GM12865 (cell line): ENCODE results near the gene OXA1L.
"Not testable (repeated sequence)": the region's sequence is repeated elsewhere in the genome, so short reads cannot be mapped to it uniquely, and the experiment has no call there.

Experiments used
- DNase-seq: peaks from one replicate; pipeline ENCODE4 v3.0.0; 2010; ENCODE audit warnings: low read depth
- H3K4me3 ChIP-seq: 2 replicates; pipeline ENCODE4 v1.5.1; 2011; ENCODE audit warnings: mild to moderate bottlenecking, low read depth, low read length, control low read depth
- TF ChIP-seq, protein P1 (sequence below): IDR thresholded peaks from 2 replicates; pipeline ENCODE4 v1.5.1; 2011; ENCODE audit warnings: low read length, control low read depth, low read depth, inconsistent platforms; ENCODE audit not compliant: insufficient read depth; ENCODE audit errors: missing control alignments

OXA1L gene

DNA sequence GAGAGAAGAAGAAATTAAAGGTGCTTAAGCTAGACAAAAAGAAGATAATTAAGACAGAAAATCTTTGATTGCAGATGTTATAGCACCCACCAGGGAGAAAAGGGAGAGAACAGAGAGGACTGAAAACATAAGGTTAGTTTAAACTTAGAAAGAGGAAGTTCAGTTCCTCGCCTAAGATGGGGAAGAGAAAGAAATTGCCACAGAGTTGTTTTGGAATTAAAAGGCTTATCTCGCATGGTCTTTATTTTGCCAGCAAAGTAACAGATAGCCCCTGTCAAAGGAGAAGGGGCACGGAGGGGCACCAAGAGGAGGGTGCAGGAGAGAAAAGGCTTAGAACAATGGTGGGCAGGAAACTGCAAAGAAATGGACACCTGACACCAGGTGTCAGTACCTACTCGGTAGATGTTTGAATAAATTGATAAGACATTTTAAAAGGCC, 17.8 kb upstream of the OXA1L start:
- TF ChIP-seq, protein P1, sequence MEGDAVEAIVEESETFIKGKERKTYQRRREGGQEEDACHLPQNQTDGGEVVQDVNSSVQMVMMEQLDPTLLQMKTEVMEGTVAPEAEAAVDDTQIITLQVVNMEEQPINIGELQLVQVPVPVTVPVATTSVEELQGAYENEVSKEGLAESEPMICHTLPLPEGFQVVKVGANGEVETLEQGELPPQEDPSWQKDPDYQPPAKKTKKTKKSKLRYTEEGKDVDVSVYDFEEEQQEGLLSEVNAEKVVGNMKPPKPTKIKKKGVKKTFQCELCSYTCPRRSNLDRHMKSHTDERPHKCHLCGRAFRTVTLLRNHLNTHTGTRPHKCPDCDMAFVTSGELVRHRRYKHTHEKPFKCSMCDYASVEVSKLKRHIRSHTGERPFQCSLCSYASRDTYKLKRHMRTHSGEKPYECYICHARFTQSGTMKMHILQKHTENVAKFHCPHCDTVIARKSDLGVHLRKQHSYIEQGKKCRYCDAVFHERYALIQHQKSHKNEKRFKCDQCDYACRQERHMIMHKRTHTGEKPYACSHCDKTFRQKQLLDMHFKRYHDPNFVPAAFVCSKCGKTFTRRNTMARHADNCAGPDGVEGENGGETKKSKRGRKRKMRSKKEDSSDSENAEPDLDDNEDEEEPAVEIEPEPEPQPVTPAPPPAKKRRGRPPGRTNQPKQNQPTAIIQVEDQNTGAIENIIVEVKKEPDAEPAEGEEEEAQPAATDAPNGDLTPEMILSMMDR, result no peak
- DNase-seq, result peak; percentile 22
- no peak overlapping the region for H3K4me3 ChIP-seq

GRCh38 chr14:22752422-22752821, 14.1 kb upstream of the OXA1L start:
- no peak overlapping the region for H3K4me3 ChIP-seq
- no peak for DNase-seq
- TF ChIP-seq, protein P1, result no peak

GRCh38 chr14:22753586-22753985, 12.9 kb upstream of the OXA1L start:
- peak; percentile 39 for DNase-seq
- TF ChIP-seq, protein P1, result no peak
- no peak overlapping the region for H3K4me3 ChIP-seq

GRCh38 chr14:22757972-22758650, 8.4 kb upstream of the OXA1L start:
- not testable (repeated sequence) for DNase-seq, H3K4me3 ChIP-seq

DNA sequence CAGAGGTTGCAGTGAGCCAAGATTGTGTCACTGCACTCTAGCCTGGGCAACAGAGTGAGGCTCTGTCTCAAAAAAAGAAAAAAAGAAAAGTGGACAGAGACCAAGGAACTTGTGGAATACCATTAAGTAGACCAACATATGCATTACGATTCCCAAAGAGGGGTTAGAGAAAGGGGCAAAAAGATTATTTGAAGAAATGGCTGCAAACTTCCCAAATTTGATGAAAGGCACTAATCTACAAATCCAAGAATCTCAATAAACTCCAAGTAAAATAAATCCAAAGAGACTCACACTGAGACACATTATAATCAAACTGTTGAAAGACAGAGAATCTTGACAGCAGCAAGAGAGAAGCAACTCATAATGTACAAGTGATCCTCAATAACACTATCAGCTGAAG, 4.8 kb upstream of the OXA1L start:
- H3K4me3 ChIP-seq, result no peak overlapping the region
- TF ChIP-seq, protein P1, result no peak
- DNase-seq, result no peak

- no peak for DNase-seq
- TF ChIP-seq, protein P1, result no peak
- H3K4me3 ChIP-seq, result no peak overlapping the region
These were observed 2.1 kb upstream of the OXA1L start for GRCh38 chr14:22764382-22764781.

- TF ChIP-seq, protein P1, result no peak
- DNase-seq, result no peak
- H3K4me3 ChIP-seq, result peak overlapping the region; percentile 78
These were observed 768 bp downstream of the OXA1L start for GRCh38 chr14:22767323-22767589.
